Measurements from ENCODE around the gene IL7R. TPM values are rescaled to one million over a fixed set of nuclear protein-coding genes. Genes with fewer than 3 reads are reported as not detected.

The IL7R gene
- total and polyA plus RNA-seq, 8 donors: 2.2 to 124 (median 7.5) TPM

- Histone ChIP-seq H3K4me3 (no peak overlapping the region), H3K27me3 (peaks cover 0 to 6% (median 0%) of the 10 kb centered on the region in 3 donors), H3K27ac (no peak overlapping the region), H3K4me1 (no peaks in the 10 kb centered on the region), H3K36me3 (no peaks in the 10 kb centered on the region), H3K9me3 (no peaks in the 10 kb centered on the region)
- DNase-seq: no peak
- intact Hi-C loops (cut with DNase I; ENCODE audit: low total_unique reads): no loop called here
- TF ChIP-seq POLR2AphosphoS5 (IDR thresholded peaks at IDR 0.05) (no peak), POLR2A (IDR thresholded peaks at IDR 0.05) (no peak), EP300 (IDR thresholded peaks at IDR 0.05) (no peak), CTCF (IDR thresholded peaks at IDR 0.05) (no peak)
- WGBS, 5 donors: 54 to 79% (median 74%) methylated on average over 4 of the region's 4 CpGs
Measured at GRCh38 chr5:35820735-35821134, 36.0 kb upstream of the IL7R start.

- Histone ChIP-seq H3K4me1 (no peaks in the 10 kb centered on the region), H3K36me3 (no peaks in the 10 kb centered on the region), H3K27me3 (peaks cover 0 to 6% (median 0%) of the 10 kb centered on the region in 3 donors), H3K27ac (no peak overlapping the region), H3K9me3 (no peaks in the 10 kb centered on the region), H3K4me3 (no peak overlapping the region)
- WGBS, 5 donors: 71 to 80% (median 75%) methylated on average over 2 of the region's 2 CpGs
- no peak for DNase-seq
- intact Hi-C loops (cut with DNase I; ENCODE audit: low total_unique reads): no loop called here
- TF ChIP-seq POLR2AphosphoS5 (IDR thresholded peaks at IDR 0.05): no peak
- no peak for TF ChIP-seq POLR2A (IDR thresholded peaks at IDR 0.05)
- TF ChIP-seq EP300 (IDR thresholded peaks at IDR 0.05): no peak
- no peak for TF ChIP-seq CTCF (IDR thresholded peaks at IDR 0.05)
Measured at GRCh38 chr5:35821513-35821912, 35.2 kb upstream of the IL7R start.

GRCh38 chr5:35822511-35822910 lies 34.2 kb upstream of the IL7R start:
- intact Hi-C loops (cut with DNase I; ENCODE audit: low total_unique reads): no loop called here
- TF ChIP-seq CTCF (IDR thresholded peaks at IDR 0.05) (no peak), EP300 (IDR thresholded peaks at IDR 0.05) (no peak), POLR2A (IDR thresholded peaks at IDR 0.05) (no peak), POLR2AphosphoS5 (IDR thresholded peaks at IDR 0.05) (no peak)
- Histone ChIP-seq H3K27ac (no peak overlapping the region), H3K4me3 (no peak overlapping the region), H3K4me1 (no peaks in the 10 kb centered on the region), H3K9me3 (no peaks in the 10 kb centered on the region), H3K27me3 (peaks cover 0 to 6% (median 0%) of the 10 kb centered on the region in 3 donors), H3K36me3 (no peaks in the 10 kb centered on the region)
- WGBS, 5 donors: 82 to 87% (median 84%) methylated on average over 8 of the region's 8 CpGs
- peak in 1 of 2 donors; percentile 50 for DNase-seq

- no peak overlapping the region for H3K27ac ChIP-seq
- no peaks in the 10 kb centered on the region for H3K9me3 ChIP-seq
- H3K36me3 ChIP-seq: no peaks in the 10 kb centered on the region
- no peaks in the 10 kb centered on the region for H3K4me1 ChIP-seq
- H3K27me3 ChIP-seq: peaks cover 0 to 6% (median 0%) of the 10 kb centered on the region in 3 donors
- TF ChIP-seq CTCF (IDR thresholded peaks at IDR 0.05): no peak
- WGBS, 5 donors: 59 to 75% (median 70%) methylated on average over 7 of the region's 7 CpGs
- DNase-seq: no peak
- intact Hi-C loops (cut with DNase I; ENCODE audit: low total_unique reads): no loop called here
- no peak overlapping the region for H3K4me3 ChIP-seq
Measured at GRCh38 chr5:35823347-35824098, 33.2 kb upstream of the IL7R start.
